Astrocyte (in vitro differentiated cells and primary cell): ENCODE data around the gene STMN3. TPM values are rescaled to one million over a fixed set of nuclear protein-coding genes. Genes with fewer than 3 reads are reported as not detected.
A peak's percentile ranks its signal among the peaks of the same experiment; 100 is the strongest.

Source experiments
- DNase-seq: peaks from one replicate; pipeline ENCODE4 v3.0.0-alpha.2; 2010; ENCODE audit warnings: low read depth
- FAIRE-seq: peaks from 2 replicates; lab custom pipeline; 2011; peaks lifted over from hg19 to GRCh38; lab: Jason Lieb, UNC
- H2AFZ ChIP-seq: 2 replicates; pipeline ENCODE4 v1.6.0; 2012; ENCODE audit warnings: low read depth, low read length, inconsistent platforms
- H3K27ac ChIP-seq: 2 replicates; pipeline ENCODE4 v1.5.1; 2011; ENCODE audit warnings: low read depth, low read length, inconsistent platforms
- H3K27me3 ChIP-seq: 2 replicates; pipeline ENCODE4 v1.6.0; 2011; ENCODE audit warnings: low read length, inconsistent platforms; ENCODE audit not compliant: insufficient read depth
- H3K36me3 ChIP-seq: 2 replicates; pipeline ENCODE4 v1.5.1; 2011; ENCODE audit warnings: low read length, inconsistent platforms; ENCODE audit not compliant: insufficient read depth
- H3K4me1 ChIP-seq: 2 replicates; pipeline ENCODE4 v1.5.1; 2011; ENCODE audit warnings: low read length, inconsistent platforms; ENCODE audit not compliant: insufficient read depth
- H3K4me2 ChIP-seq: 2 replicates; pipeline ENCODE4 v1.6.0; 2012; ENCODE audit warnings: low read length, inconsistent platforms
- H3K4me3 ChIP-seq: 2 replicates; pipeline ENCODE4 v1.5.1; 2011; ENCODE audit warnings: low read depth, mild to moderate bottlenecking, low read length, inconsistent platforms; ENCODE audit not compliant: insufficient read depth
- H3K79me2 ChIP-seq: 2 replicates; pipeline ENCODE4 v1.6.0; 2012; ENCODE audit warnings: mild to moderate bottlenecking, low read length, inconsistent platforms; ENCODE audit not compliant: insufficient read depth
- H3K9ac ChIP-seq: 2 replicates; pipeline ENCODE4 v1.6.0; 2012; ENCODE audit warnings: mild to moderate bottlenecking, low read length, inconsistent platforms
- H3K9me3 ChIP-seq: 2 replicates; pipeline ENCODE4 v1.5.1; 2012; ENCODE audit warnings: low read depth, mild to moderate bottlenecking, low read length, inconsistent platforms; ENCODE audit not compliant: insufficient read depth
- H4K20me1 ChIP-seq: 2 replicates; pipeline ENCODE4 v1.6.0; 2012; ENCODE audit warnings: low read length, inconsistent platforms; ENCODE audit not compliant: insufficient read depth
- H3K27ac Mint-ChIP-seq: one replicate; pipeline ENCODE4 v1.8.0; 2021; ENCODE audit warnings: mild to moderate bottlenecking, mixed read lengths; ENCODE audit not compliant: unreplicated experiment
- H3K27me3 Mint-ChIP-seq: one replicate; pipeline ENCODE4 v1.8.0; 2021; ENCODE audit warnings: low read depth, mixed read lengths; ENCODE audit not compliant: unreplicated experiment
- H3K36me3 Mint-ChIP-seq: one replicate; pipeline ENCODE4 v1.8.0; 2021; ENCODE audit warnings: low read depth, mixed read lengths; ENCODE audit not compliant: unreplicated experiment
- H3K4me1 Mint-ChIP-seq: one replicate; pipeline ENCODE4 v1.8.0; 2021; ENCODE audit warnings: low read depth, mixed read lengths; ENCODE audit not compliant: unreplicated experiment
- H3K4me3 Mint-ChIP-seq: one replicate; pipeline ENCODE4 v1.8.0; 2021; ENCODE audit warnings: mild to moderate bottlenecking, moderate library complexity, mixed read lengths; ENCODE audit not compliant: unreplicated experiment
- H3K9me3 Mint-ChIP-seq: one replicate; pipeline ENCODE4 v1.8.0; 2021; ENCODE audit warnings: mild to moderate bottlenecking, mixed read lengths; ENCODE audit not compliant: unreplicated experiment
- CTCF ChIP-seq: IDR thresholded peaks from 2 replicates; pipeline ENCODE4 v1.5.1; 2011; ENCODE audit warnings: low read depth, mild to moderate bottlenecking, inconsistent platforms, low read length, moderate library complexity; ENCODE audit not compliant: insufficient read depth
- EZH2 ChIP-seq: IDR thresholded peaks from 2 replicates; pipeline ENCODE4 v1.6.1; 2012; ENCODE audit warnings: mild to moderate bottlenecking, low read length, inconsistent platforms; ENCODE audit not compliant: insufficient read depth
- total RNA-seq: library from RNA; stranded (reverse); gene quantifications from 2 replicates; pipeline ENCODE4 v1.2.1, GENCODE V29; 2021

Gene STMN3
- total RNA-seq, 1 donor from 2014 or later, result 30.7 TPM

- no peaks in the 10 kb centered on the region for H3K79me2 ChIP-seq
- TF ChIP-seq EZH2 (no peak), CTCF (no peak)
- DNase-seq, result no peak
- peaks cover 8% of the 10 kb centered on the region for H3K4me1 Mint-ChIP-seq
- H3K27me3 Mint-ChIP-seq, result no peaks in the 10 kb centered on the region
- H3K27ac ChIP-seq, result peak overlapping the region; percentile 74
- H2AFZ ChIP-seq, result no peak overlapping the region
- no peaks in the 10 kb centered on the region for H3K36me3 ChIP-seq
- FAIRE-seq, result no peak
- peaks cover 2% of the 10 kb centered on the region for H3K36me3 Mint-ChIP-seq
- H3K9me3 Mint-ChIP-seq, result peaks cover 2% of the 10 kb centered on the region
- no peak overlapping the region for H3K4me3 ChIP-seq
- no peaks in the 10 kb centered on the region for H4K20me1 ChIP-seq
- no peaks in the 10 kb centered on the region for H3K9me3 ChIP-seq
- peaks cover 30% of the 10 kb centered on the region for H3K4me1 ChIP-seq
- H3K27ac Mint-ChIP-seq, result no peak overlapping the region
- no peak overlapping the region for H3K4me2 ChIP-seq
- no peak overlapping the region for H3K4me3 Mint-ChIP-seq
- peak overlapping the region; percentile 50 for H3K9ac ChIP-seq
- no peaks in the 10 kb centered on the region for H3K27me3 ChIP-seq
Measured at GRCh38 chr20:63687419-63688178, 34.4 kb upstream of the STMN3 start.

GRCh38 chr20:63686492-63687321 lies 33.5 kb upstream of the STMN3 start:
- peak overlapping the region; percentile 20 for H3K4me2 ChIP-seq
- peak overlapping the region; percentile 50 for H3K9ac ChIP-seq
- no peak overlapping the region for H3K27ac Mint-ChIP-seq

More at GRCh38 chr20:63686492-63687321, 33.5 kb upstream of the STMN3 start:
- H3K27ac ChIP-seq, result peak overlapping the region; percentile 74
- no peak overlapping the region for H2AFZ ChIP-seq
- H3K4me3 ChIP-seq, result no peak overlapping the region
- no peaks in the 10 kb centered on the region for H4K20me1 ChIP-seq
- no peaks in the 10 kb centered on the region for H3K79me2 ChIP-seq
- peaks cover 2% of the 10 kb centered on the region for H3K9me3 Mint-ChIP-seq
- no peaks in the 10 kb centered on the region for H3K36me3 ChIP-seq
- TF ChIP-seq CTCF, result no peak
- TF ChIP-seq EZH2, result no peak
- peak; percentile 80 for DNase-seq
- H3K4me3 Mint-ChIP-seq, result no peak overlapping the region
- H3K4me1 ChIP-seq, result peaks cover 36% of the 10 kb centered on the region
- H3K27me3 Mint-ChIP-seq, result no peaks in the 10 kb centered on the region
- peaks cover 8% of the 10 kb centered on the region for H3K4me1 Mint-ChIP-seq
- FAIRE-seq, result no peak
- no peaks in the 10 kb centered on the region for H3K9me3 ChIP-seq
- no peaks in the 10 kb centered on the region for H3K36me3 Mint-ChIP-seq
- no peaks in the 10 kb centered on the region for H3K27me3 ChIP-seq
